Measurements from ENCODE around the gene BBS5. TPM values are rescaled to one million over a fixed set of nuclear protein-coding genes. Genes with fewer than 3 reads are reported as not detected.
A peak's percentile ranks its signal among the peaks of the same experiment; 100 is the strongest.
"Not testable (repeated sequence)": the region's sequence is repeated elsewhere in the genome, so short reads cannot be mapped to it uniquely, and the experiment has no call there.

The BBS5 gene
- 1 to 10 TPM; 1.7 to 3.5 (median 2.3) TPM for total RNA-seq
- long read RNA-seq, partial matches to known transcripts: 1 of 1 reads
- long read RNA-seq, other reads (novel, unspliced or antisense): 0 of 1 reads

DNA sequence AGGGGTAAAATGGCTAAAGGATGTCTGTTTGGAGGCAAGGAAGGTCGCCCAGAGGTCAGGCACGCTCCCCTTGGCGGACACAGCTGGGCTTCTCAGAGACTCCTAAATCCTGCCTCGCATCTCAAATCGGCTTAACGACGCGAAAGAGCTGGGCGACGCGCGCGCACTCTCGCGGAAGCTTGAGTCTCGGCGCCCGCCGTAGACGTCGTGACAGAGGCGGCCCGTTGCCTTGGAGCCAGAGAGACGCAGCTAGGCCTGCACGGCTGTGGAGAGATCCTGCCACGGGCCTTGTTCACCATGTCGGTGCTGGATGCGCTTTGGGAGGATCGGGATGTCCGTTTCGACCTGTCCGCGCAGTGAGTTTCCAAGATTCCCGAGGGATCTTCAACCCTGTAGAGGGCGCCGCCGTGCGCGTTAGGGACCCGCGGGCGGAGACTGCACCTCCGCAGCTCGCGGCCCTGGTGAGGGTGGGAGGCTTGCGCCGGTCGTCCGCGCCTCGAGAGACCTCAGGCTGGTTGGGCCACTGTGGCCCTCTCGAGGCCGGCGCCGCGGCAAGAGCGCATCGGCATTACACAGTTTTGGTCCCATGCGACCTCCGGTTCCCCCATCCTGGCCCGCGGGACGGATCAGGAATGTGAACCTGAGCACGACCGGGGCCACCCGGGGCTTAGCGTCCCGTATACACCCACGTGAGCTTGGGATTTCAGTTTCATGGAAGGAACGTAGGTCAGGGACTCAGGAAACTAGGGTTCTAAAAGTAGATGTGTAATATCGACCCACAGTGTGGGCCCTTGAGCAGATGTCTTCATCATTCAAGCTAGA is at the start of gene BBS5:
Gene BBS5 (plus strand): TSS at position 238 of the 822 bp plus-strand sequence. CDS start 60 bp downstream, at position 298.
- ATAC-seq (peak; percentile 91 to 93 (median 92)), DNase-seq (peak; percentile 81 to 87 (median 82))
- WGBS (ENCODE audit: insufficient coverage, low coverage, low lambda C conversion rate, missing lambda C conversion rate): 0% methylated on average over 17 of the region's 71 CpGs
- intact Hi-C loops (cut with DNase I): no loop called here
- no peaks in the 10 kb centered on the region for H3K27me3 ChIP-seq
- H3K4me3 ChIP-seq: peak within 1 kb of the TSS; percentile 76 to 84 (median 79)
- no peak for TF ChIP-seq POLR2A (IDR thresholded peaks at IDR 0.05)
- TF ChIP-seq, protein P1, sequence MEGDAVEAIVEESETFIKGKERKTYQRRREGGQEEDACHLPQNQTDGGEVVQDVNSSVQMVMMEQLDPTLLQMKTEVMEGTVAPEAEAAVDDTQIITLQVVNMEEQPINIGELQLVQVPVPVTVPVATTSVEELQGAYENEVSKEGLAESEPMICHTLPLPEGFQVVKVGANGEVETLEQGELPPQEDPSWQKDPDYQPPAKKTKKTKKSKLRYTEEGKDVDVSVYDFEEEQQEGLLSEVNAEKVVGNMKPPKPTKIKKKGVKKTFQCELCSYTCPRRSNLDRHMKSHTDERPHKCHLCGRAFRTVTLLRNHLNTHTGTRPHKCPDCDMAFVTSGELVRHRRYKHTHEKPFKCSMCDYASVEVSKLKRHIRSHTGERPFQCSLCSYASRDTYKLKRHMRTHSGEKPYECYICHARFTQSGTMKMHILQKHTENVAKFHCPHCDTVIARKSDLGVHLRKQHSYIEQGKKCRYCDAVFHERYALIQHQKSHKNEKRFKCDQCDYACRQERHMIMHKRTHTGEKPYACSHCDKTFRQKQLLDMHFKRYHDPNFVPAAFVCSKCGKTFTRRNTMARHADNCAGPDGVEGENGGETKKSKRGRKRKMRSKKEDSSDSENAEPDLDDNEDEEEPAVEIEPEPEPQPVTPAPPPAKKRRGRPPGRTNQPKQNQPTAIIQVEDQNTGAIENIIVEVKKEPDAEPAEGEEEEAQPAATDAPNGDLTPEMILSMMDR (IDR thresholded peaks at IDR 0.05): peak; percentile 30 to 57 (median 46)
- peak within 1 kb of the TSS; percentile 22 to 70 (median 26) for H3K27ac ChIP-seq
- peaks cover 0 to 4% (median 0%) of the 10 kb centered on the region in 4 donors for H3K4me1 ChIP-seq
- H3K36me3 ChIP-seq: peaks cover 0 to 4% (median 0%) of the 10 kb centered on the region in 4 donors
- no peaks in the 10 kb centered on the region for H3K9me3 ChIP-seq

- H3K27ac ChIP-seq; H3K4me3 ChIP-seq; ATAC-seq; H3K9me3 ChIP-seq; intact Hi-C loops (cut with DNase I); H3K4me1 ChIP-seq; H3K36me3 ChIP-seq; H3K27me3 ChIP-seq; DNase-seq: not testable (repeated sequence)
Measured at GRCh38 chr2:169431772-169432171, 47.5 kb upstream of the BBS5 start.

DNA sequence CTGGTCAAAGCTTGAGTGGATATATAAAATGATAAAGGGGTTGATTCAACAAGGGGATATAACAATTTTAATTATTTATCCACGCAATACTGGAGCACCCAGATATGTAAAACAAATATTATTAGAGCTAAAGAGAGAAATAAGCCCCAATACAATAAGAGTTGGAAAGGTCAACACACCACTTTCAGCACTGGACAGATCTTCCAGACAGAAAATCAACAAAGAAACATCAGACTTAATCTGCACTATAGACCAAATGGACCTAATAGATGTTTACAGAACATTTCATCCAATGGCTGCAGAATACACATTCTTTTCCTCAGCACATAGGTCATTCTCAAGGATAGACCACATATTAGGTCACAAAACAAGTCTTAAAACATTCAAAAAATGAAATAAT is 45.1 kb upstream of the BBS5 start:
- intact Hi-C loops (cut with DNase I); H3K4me3 ChIP-seq; H3K9me3 ChIP-seq; H3K36me3 ChIP-seq; ATAC-seq; DNase-seq; H3K27ac ChIP-seq; H3K27me3 ChIP-seq; H3K4me1 ChIP-seq: not testable (repeated sequence)
- 33% methylated on average over 1 of the region's 1 CpG for whole genome bisulfite sequencing (ENCODE audit: insufficient coverage, low coverage, low lambda C conversion rate, missing lambda C conversion rate)

DNA sequence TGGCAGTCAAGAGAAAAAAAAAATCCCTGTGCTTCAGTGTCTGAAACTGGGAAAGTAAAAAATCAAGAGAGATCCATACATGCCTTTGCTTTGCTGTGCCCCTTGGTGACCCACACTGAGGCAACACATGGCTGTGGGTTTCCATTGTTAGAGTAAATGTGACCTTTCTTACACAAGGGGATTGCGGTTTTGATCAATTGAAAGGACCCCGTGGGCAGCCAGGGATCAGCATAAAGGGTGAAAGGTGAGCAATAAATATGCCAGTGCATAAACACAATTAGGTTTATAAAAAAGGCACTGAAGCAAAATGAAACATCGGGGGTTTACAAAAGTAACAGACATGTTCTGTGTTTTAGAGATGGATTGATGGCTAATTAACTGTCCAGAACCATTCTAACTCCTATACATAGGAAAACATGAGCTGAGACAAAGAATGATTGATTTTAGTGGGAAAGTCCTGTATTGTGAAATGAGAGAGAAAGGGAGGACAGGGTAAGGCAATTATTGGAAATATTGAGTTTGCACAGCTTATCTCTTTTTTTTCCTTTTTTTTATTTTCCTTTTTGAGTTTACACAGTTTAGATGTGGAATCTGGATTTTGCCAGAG is 40.7 kb upstream of the BBS5 start:
- ATAC-seq (peak in 2 of 4 donors; percentile 36 to 56), DNase-seq (no peak)
- H3K36me3 ChIP-seq: no peaks in the 10 kb centered on the region
- intact Hi-C loops (cut with DNase I): no loop called here
- whole genome bisulfite sequencing (ENCODE audit: insufficient coverage, low coverage, low lambda C conversion rate, missing lambda C conversion rate): 18% methylated on average over 3 of the region's 3 CpGs
- TF ChIP-seq POLR2A (IDR thresholded peaks at IDR 0.05): no peak
- H3K4me3 ChIP-seq: no peak overlapping the region
- peaks cover 0 to 7% (median 0%) of the 10 kb centered on the region in 4 donors for H3K4me1 ChIP-seq
- no peaks in the 10 kb centered on the region for H3K9me3 ChIP-seq
- H3K27me3 ChIP-seq: no peaks in the 10 kb centered on the region
- no peak overlapping the region for H3K27ac ChIP-seq

GRCh38 chr2:169439900-169440299 is 39.4 kb upstream of the BBS5 start:
- no peaks in the 10 kb centered on the region for H3K36me3 ChIP-seq
- H3K4me3 ChIP-seq: no peak overlapping the region
- H3K27me3 ChIP-seq: no peaks in the 10 kb centered on the region
- WGBS (ENCODE audit: insufficient coverage, low coverage, low lambda C conversion rate, missing lambda C conversion rate): 70% methylated on average over 3 of the region's 3 CpGs
- H3K27ac ChIP-seq: no peak overlapping the region
- TF ChIP-seq POLR2A (IDR thresholded peaks at IDR 0.05): no peak
- TF ChIP-seq, protein P1 (IDR thresholded peaks at IDR 0.05): no peak
- H3K4me1 ChIP-seq: peaks cover 0 to 7% (median 0%) of the 10 kb centered on the region in 4 donors
- H3K9me3 ChIP-seq: no peaks in the 10 kb centered on the region
- no peak for ATAC-seq
- DNase-seq: no peak
- intact Hi-C loops (cut with DNase I): no loop called here

GRCh38 chr2:169446452-169446851 is 32.8 kb upstream of the BBS5 start:
- DNase-seq (no peak), ATAC-seq (no peak)
- no peak overlapping the region for H3K27ac ChIP-seq
- no peaks in the 10 kb centered on the region for H3K27me3 ChIP-seq
- no peak overlapping the region for H3K4me3 ChIP-seq
- intact Hi-C loops (cut with DNase I): no loop called here
- H3K36me3 ChIP-seq: no peaks in the 10 kb centered on the region
- no peaks in the 10 kb centered on the region for H3K4me1 ChIP-seq
- TF ChIP-seq, protein P1 (IDR thresholded peaks at IDR 0.05): no peak
- TF ChIP-seq POLR2A (IDR thresholded peaks at IDR 0.05): no peak
- no peaks in the 10 kb centered on the region for H3K9me3 ChIP-seq
